Measurements from ENCODE around the gene LAD1.

LAD1 gene

DNA sequence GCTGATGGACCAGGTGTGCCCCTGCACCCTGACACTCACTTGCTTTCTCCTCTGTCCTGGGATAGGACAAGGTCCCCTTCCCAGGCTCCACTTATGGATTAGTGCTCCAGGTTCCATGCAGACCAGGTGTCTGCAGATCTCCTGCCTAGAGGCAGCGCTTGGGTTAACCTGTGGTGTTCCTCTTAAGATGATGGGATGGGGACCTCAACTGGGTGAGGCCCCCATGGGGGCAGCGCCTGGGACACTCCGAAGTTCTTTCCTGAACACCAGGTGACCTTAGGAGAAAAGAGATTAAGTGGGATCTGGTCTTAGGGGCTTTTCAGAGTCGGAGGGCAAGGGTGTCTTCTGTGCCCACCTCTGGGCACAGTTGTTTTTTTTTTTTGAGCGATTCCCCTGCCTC lies 42.9 kb downstream of the LAD1 start:
- TF ChIP-seq, protein P1, sequence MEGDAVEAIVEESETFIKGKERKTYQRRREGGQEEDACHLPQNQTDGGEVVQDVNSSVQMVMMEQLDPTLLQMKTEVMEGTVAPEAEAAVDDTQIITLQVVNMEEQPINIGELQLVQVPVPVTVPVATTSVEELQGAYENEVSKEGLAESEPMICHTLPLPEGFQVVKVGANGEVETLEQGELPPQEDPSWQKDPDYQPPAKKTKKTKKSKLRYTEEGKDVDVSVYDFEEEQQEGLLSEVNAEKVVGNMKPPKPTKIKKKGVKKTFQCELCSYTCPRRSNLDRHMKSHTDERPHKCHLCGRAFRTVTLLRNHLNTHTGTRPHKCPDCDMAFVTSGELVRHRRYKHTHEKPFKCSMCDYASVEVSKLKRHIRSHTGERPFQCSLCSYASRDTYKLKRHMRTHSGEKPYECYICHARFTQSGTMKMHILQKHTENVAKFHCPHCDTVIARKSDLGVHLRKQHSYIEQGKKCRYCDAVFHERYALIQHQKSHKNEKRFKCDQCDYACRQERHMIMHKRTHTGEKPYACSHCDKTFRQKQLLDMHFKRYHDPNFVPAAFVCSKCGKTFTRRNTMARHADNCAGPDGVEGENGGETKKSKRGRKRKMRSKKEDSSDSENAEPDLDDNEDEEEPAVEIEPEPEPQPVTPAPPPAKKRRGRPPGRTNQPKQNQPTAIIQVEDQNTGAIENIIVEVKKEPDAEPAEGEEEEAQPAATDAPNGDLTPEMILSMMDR (conservative IDR thresholded peaks at IDR 0.05; ENCODE audit: low read length): no peak
- DNase-seq (ENCODE audit: low read depth): no peak
- no peak overlapping the region for H3K4me3 ChIP-seq (ENCODE audit: low read length)

DNA sequence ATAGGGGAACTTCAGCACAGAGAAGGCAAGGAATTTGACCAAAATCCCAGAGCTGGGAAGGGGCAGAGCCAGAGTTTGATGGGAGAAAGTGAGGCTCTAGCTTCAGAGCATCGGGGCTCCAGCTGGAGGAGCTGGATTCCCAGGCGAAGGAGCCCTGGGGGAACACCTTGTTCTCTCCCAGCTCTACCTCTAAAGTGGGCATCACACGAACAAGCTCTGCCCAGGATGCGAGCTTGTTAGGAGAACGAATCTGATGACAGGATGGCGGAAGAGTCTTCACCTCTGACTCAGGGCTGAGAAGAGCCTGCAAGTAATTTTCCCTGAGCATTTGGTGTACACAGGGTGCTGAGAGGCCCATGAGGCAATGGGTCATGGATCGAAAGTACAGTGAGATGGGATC lies 43.7 kb downstream of the LAD1 start:
- no peak for DNase-seq (ENCODE audit: low read depth)
- no peak overlapping the region for H3K4me3 ChIP-seq (ENCODE audit: low read length)
- TF ChIP-seq, protein P1 (conservative IDR thresholded peaks at IDR 0.05; ENCODE audit: low read length): no peak

DNA sequence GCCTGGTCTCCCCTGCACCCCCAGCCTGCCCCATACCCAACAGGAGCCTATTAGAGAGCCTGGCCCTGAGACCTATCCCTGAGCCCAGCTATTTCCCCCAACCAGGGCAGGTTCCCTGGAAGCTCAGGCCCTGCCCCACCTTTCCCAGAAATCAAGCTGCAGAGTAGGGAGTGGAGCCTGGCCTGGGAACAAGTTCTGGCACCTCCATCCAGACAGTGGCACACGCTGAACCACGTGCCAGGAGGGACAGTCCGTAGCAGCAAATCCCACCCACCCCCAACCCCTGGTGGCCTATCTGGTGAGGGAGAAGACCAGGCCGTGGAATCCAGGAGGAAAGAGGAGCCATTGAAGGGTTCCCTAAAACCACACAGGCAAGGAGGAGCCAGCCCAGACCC lies 44.2 kb downstream of the LAD1 start:
- H3K4me3 ChIP-seq (ENCODE audit: low read length): no peak overlapping the region
- TF ChIP-seq, protein P1 (conservative IDR thresholded peaks at IDR 0.05; ENCODE audit: low read length): no peak
- DNase-seq (ENCODE audit: low read depth): no peak

- DNase-seq (ENCODE audit: low read depth): no peak
- TF ChIP-seq, protein P1 (conservative IDR thresholded peaks at IDR 0.05; ENCODE audit: low read length): no peak
- no peak overlapping the region for H3K4me3 ChIP-seq (ENCODE audit: low read length)
Observed at GRCh38 chr1:201354151-201354900, 44.8 kb downstream of the LAD1 start.

GRCh38 chr1:201353186-201353940 lies 45.8 kb downstream of the LAD1 start:
- H3K4me3 ChIP-seq (ENCODE audit: low read length): no peak overlapping the region
- no peak for DNase-seq (ENCODE audit: low read depth)
- TF ChIP-seq, protein P1 (conservative IDR thresholded peaks at IDR 0.05; ENCODE audit: low read length): no peak

DNA sequence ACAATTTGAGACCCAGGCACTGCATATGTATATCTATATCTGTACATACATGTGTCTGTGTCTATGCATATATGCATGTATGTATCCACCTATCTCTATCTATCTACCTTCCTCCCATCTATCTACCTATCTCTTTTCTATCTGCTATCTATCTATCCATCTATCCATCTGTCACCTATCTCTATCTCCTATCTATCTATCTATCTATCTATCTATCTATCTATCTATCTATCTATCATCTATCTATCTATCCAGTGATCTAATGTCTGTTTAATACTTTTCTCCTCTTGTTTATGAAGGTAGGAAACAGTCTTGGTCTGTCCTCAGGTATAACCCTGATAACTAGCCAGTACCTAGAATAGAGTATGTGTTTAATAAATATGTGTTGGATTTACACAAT lies 47.5 kb downstream of the LAD1 start:
- no peak for DNase-seq (ENCODE audit: low read depth)
- TF ChIP-seq, protein P1 (conservative IDR thresholded peaks at IDR 0.05; ENCODE audit: low read length): no peak
- H3K4me3 ChIP-seq (ENCODE audit: low read length): no peak overlapping the region

DNA sequence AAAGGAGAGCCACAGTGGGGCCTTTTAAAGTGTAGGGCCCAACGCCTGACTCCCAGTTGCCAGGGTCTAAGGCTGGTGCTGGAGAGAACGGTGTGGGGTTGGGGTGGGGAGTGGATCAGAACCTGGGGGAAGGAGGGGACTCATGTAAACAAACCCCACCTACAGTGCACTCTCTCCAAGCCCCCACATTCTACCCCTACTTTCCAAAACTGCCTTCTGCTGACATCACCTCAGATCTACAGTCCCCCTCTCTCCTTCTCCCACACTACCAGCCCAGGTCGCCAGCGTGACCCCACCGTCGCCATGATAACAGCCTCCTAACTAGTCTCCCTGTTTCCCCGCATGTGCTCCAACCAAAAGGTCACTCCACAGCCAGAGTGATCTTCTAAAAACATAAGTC lies 48.2 kb downstream of the LAD1 start:
- DNase-seq (ENCODE audit: low read depth): no peak
- no peak overlapping the region for H3K4me3 ChIP-seq (ENCODE audit: low read length)
- TF ChIP-seq, protein P1 (conservative IDR thresholded peaks at IDR 0.05; ENCODE audit: low read length): no peak
